CD4-positive, alpha-beta T cell treated with Interleukin-15 for 4 hours (primary cell): ENCODE results near the gene KIAA1549.
"Not testable (repeated sequence)": the region's sequence is repeated elsewhere in the genome, so short reads cannot be mapped to it uniquely, and the experiment has no call there.

Experiments
- DNase-seq: peaks from one replicate; pipeline ENCODE4 v3.0.0-alpha.2; 2020; ENCODE audit warnings: low spot score

Gene KIAA1549

GRCh38 chr7:138944592-138944991 is 36.6 kb downstream of the KIAA1549 start:
- DNase-seq: no peak

GRCh38 chr7:138943061-138943460 is 38.1 kb downstream of the KIAA1549 start:
- DNase-seq: no peak

- DNase-seq: no peak
Measured at GRCh38 chr7:138941545-138941944, 39.6 kb downstream of the KIAA1549 start.

- DNase-seq: not testable (repeated sequence)
Measured at GRCh38 chr7:138940602-138941001, 40.6 kb downstream of the KIAA1549 start.

GRCh38 chr7:138937484-138937883 is 43.7 kb downstream of the KIAA1549 start:
- DNase-seq: no peak

- DNase-seq: no peak
Measured at GRCh38 chr7:138935465-138936011, 45.7 kb downstream of the KIAA1549 start.

GRCh38 chr7:138934861-138935260 is 46.3 kb downstream of the KIAA1549 start:
- DNase-seq: no peak

- DNase-seq: no peak
Measured at GRCh38 chr7:138934367-138934766, 46.8 kb downstream of the KIAA1549 start.

GRCh38 chr7:138932870-138933269 is 48.3 kb downstream of the KIAA1549 start:
- no peak for DNase-seq

- no peak for DNase-seq
Measured at GRCh38 chr7:138932427-138932826, 48.8 kb downstream of the KIAA1549 start.

- DNase-seq: no peak
Measured at GRCh38 chr7:138929969-138930368, 51.2 kb downstream of the KIAA1549 start.

GRCh38 chr7:138926241-138926612 is 55.0 kb downstream of the KIAA1549 start:
- no peak for DNase-seq

GRCh38 chr7:138924501-138925225 is 56.5 kb downstream of the KIAA1549 start:
- no peak for DNase-seq

GRCh38 chr7:138921277-138921676 is 59.9 kb downstream of the KIAA1549 start:
- no peak for DNase-seq

GRCh38 chr7:138919911-138920310 is 61.3 kb downstream of the KIAA1549 start:
- DNase-seq: no peak

- no peak for DNase-seq
Measured at GRCh38 chr7:138919216-138919615, 62.0 kb downstream of the KIAA1549 start.

GRCh38 chr7:138918756-138919155 is 62.4 kb downstream of the KIAA1549 start:
- no peak for DNase-seq

- DNase-seq: no peak
Measured at GRCh38 chr7:138918176-138918575, 63.0 kb downstream of the KIAA1549 start.

GRCh38 chr7:138917771-138918170 is 63.4 kb downstream of the KIAA1549 start:
- DNase-seq: no peak

GRCh38 chr7:138916731-138917130 is 64.5 kb downstream of the KIAA1549 start:
- DNase-seq: no peak

GRCh38 chr7:138916275-138916674 is 64.9 kb downstream of the KIAA1549 start:
- no peak for DNase-seq

- DNase-seq: no peak
Measured at GRCh38 chr7:138913783-138914182, 67.4 kb downstream of the KIAA1549 start.

GRCh38 chr7:138911007-138911406 is 70.2 kb downstream of the KIAA1549 start:
- DNase-seq: no peak

- no peak for DNase-seq
Measured at GRCh38 chr7:138907850-138908249, 73.3 kb downstream of the KIAA1549 start.
